Measurements from ENCODE around the gene SPRN. TPM values are rescaled to one million over a fixed set of nuclear protein-coding genes. Genes with fewer than 3 reads are reported as not detected.
"Not testable (repeated sequence)": the region's sequence is repeated elsewhere in the genome, so short reads cannot be mapped to it uniquely, and the experiment has no call there.

The SPRN gene
- total RNA-seq, 2 donors from 2014 or later, result not detected

DNA sequence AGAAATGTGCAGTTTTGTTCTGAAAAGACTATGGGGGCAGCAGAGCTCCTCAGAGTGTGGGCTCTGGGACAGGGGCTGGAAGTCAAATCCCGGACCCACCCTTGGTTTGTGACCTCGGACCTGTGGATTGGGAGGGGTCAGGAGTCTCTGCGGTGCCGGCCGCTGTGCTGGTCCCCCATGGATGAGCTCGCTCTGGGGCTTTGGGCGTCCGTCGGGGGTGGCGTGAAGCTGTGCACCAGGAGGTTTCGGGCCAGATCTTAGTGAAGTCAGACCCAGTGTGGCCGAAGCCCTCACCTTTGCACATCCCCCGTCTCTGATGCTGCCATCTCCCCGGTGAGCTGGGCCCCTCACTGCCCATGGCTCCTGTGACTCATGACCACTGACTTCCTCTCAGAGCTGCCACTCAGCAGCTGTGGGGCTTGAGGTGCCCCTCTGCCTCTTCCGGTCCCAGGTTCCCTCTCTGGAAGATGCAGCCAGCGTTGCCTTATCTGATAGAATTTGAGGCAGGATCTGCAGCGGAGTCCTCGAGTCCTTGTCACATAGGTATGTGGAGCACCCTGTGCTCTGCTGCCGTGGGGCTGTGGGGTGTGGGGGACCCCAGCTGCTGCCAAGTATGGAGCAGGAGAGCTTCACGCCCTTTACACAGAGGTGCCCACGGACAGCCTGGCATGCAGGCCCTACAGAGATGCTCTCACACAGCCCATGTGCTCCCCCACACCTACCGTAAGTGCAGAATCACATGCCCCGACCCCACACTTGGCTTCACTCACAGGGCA, 18.0 kb upstream of the SPRN start:
- H3K27ac ChIP-seq, result no peak overlapping the region
- TF ChIP-seq, protein P1, sequence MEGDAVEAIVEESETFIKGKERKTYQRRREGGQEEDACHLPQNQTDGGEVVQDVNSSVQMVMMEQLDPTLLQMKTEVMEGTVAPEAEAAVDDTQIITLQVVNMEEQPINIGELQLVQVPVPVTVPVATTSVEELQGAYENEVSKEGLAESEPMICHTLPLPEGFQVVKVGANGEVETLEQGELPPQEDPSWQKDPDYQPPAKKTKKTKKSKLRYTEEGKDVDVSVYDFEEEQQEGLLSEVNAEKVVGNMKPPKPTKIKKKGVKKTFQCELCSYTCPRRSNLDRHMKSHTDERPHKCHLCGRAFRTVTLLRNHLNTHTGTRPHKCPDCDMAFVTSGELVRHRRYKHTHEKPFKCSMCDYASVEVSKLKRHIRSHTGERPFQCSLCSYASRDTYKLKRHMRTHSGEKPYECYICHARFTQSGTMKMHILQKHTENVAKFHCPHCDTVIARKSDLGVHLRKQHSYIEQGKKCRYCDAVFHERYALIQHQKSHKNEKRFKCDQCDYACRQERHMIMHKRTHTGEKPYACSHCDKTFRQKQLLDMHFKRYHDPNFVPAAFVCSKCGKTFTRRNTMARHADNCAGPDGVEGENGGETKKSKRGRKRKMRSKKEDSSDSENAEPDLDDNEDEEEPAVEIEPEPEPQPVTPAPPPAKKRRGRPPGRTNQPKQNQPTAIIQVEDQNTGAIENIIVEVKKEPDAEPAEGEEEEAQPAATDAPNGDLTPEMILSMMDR (IDR thresholded peaks at IDR 0.05), result no peak
- DNase-seq (ENCODE audit: low spot score), result peak; percentile 38
- H3K4me1 ChIP-seq, result no peaks in the 10 kb centered on the region
- H3K9me3 ChIP-seq, result peaks cover 0 to 12% of the 10 kb centered on the region in 2 donors
- H3K4me3 ChIP-seq, result no peak overlapping the region
- no peaks in the 10 kb centered on the region for H3K27me3 ChIP-seq
- H3K36me3 ChIP-seq, result no peaks in the 10 kb centered on the region

DNA sequence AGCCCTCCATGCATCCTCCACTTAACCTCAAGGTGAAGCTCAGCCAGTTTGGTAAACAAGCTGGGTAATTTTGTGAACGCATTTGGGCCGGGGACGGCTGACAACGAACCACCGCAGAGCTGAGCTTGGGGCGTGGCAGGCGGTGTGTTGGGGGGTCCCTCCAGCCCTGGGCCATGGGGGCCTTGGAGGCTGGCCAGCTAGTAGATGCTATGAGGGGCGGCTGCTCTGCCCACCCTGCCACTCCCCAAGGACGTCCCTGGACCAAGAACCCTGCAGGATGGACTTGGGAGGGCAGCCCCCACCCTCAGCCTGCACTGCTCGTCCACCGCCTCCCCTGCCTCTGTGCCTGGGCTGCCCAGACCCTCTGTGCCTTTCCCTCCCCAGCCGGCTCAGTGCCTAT, 17.4 kb upstream of the SPRN start:
- DNase-seq (ENCODE audit: low spot score), result peak; percentile 16
- peaks cover 0 to 6% of the 10 kb centered on the region in 2 donors for H3K9me3 ChIP-seq
- no peaks in the 10 kb centered on the region for H3K4me1 ChIP-seq
- H3K4me3 ChIP-seq, result no peak overlapping the region
- no peak overlapping the region for H3K27ac ChIP-seq
- TF ChIP-seq, protein P1 (IDR thresholded peaks at IDR 0.05), result no peak
- H3K27me3 ChIP-seq, result no peaks in the 10 kb centered on the region
- H3K36me3 ChIP-seq, result no peaks in the 10 kb centered on the region

DNA sequence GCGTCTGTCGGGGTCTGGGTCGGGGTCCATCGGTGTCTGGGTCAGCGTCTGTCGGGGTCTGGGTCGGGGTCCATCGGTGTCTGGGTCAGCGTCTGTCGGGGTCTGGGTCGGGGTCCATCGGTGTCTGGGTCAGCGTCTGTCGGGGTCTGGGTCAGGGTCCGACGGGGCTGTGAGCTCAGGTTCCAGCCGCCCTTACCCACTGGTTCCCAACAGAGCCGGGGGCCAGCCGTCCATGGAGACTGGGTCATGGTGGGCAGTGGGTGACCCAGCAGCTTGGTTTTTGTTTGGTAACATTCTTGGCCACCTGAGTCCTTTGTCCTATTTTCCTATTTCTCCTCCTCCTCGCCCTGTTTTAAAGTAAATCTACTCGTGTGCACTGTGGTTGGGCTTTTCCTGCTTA, 16.9 kb upstream of the SPRN start:
- not testable (repeated sequence) for H3K27ac ChIP-seq; DNase-seq (ENCODE audit: low spot score); H3K27me3 ChIP-seq; H3K4me1 ChIP-seq; H3K4me3 ChIP-seq; H3K9me3 ChIP-seq; H3K36me3 ChIP-seq

DNA sequence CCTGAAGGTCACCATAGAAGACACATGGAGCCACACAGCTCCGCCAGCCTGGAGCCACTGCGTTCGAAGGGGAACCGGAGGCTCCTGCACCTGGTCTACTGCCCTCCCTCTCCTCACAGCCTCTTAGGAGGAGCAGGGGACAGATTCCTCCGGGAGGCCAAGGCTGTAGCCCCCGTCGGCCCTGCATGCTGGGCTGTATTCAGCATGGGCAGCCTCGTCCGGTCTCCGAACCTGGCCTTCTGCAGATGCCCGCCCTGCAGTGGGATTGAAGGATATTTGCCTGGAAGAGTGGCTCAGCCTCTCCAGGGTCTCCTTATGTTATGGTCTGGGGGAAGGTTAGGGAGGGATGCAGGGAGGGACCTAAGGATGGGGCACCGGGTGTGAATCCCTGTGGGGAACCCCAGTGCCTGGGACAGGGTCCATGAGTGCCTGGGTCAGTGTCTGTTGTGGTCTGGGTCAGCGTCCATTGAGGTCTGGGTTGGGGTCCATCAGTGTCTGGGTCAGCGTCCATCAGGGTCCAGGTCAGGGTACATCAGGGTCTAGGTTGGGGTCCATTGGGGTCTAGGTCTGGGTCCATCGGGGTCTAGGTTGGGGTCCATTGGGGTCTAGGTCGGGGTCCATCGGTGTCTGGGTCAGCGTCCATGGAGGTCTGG, 16.3 kb upstream of the SPRN start:
- TF ChIP-seq, protein P1 (IDR thresholded peaks at IDR 0.05), result no peak
- no peaks in the 10 kb centered on the region for H3K27me3 ChIP-seq
- H3K36me3 ChIP-seq, result no peaks in the 10 kb centered on the region
- H3K9me3 ChIP-seq, result no peaks in the 10 kb centered on the region
- no peak overlapping the region for H3K4me3 ChIP-seq
- no peaks in the 10 kb centered on the region for H3K4me1 ChIP-seq
- no peak overlapping the region for H3K27ac ChIP-seq
- DNase-seq (ENCODE audit: low spot score), result peak; percentile 38

DNA sequence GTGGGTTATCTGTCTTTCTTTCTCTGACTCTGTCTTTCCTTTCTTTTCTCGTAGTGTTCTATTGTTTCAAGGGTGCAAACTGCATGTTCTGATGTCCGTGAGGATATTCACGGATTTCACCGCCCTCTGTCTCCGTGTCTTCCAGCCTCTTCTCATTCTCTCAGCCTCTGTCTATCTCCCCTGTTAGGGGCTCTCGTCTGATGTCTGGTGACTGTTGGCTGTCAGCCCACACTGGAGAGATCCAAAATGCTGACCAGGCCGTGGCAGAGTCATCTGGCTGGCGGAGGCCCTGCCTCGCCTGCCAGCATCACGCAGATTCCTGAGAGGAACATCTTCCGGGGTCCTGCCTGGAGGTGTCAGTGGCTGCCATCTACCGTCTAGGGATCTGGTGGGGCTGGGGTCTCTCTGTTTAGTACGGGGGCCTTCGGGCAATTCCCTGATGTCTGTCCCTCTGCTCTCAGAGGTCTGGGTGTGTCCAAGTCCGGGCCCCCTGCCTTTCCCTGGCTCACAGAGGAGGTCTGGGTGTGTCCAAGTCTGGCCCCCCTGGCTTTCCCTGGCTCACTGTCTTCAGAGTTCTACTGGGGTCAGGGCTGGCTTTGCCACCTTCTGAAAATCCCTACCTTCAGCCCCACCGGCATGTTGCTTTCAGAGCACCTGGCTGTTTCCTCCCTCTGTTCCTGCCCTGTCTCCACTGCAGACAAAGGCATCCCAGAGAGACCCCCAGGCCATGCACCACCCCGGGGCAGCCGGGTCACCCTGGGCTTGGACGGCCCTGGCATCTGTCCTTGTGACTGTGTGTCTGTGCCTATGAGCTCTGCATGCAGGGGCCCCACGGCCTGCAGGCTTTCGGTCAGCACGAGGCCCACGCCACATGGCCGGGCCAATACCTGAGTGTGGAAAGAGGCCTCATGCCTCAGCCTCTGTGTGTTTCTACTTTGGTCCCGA, 15.4 kb upstream of the SPRN start:
- Histone ChIP-seq H3K4me3 (no peak overlapping the region), H3K9me3 (no peaks in the 10 kb centered on the region), H3K36me3 (no peaks in the 10 kb centered on the region), H3K4me1 (no peaks in the 10 kb centered on the region), H3K27me3 (no peaks in the 10 kb centered on the region), H3K27ac (no peak overlapping the region)
- DNase-seq (ENCODE audit: low spot score), result peak; percentile 34
- TF ChIP-seq, protein P1 (IDR thresholded peaks at IDR 0.05), result no peak
